Measurements from ENCODE around the gene TTI1. TPM values are rescaled to one million over a fixed set of nuclear protein-coding genes. Genes with fewer than 3 reads are reported as not detected.

Gene TTI1
- polyA plus RNA-seq, 1 donor from 2014 or later = 20.0 TPM

DNA sequence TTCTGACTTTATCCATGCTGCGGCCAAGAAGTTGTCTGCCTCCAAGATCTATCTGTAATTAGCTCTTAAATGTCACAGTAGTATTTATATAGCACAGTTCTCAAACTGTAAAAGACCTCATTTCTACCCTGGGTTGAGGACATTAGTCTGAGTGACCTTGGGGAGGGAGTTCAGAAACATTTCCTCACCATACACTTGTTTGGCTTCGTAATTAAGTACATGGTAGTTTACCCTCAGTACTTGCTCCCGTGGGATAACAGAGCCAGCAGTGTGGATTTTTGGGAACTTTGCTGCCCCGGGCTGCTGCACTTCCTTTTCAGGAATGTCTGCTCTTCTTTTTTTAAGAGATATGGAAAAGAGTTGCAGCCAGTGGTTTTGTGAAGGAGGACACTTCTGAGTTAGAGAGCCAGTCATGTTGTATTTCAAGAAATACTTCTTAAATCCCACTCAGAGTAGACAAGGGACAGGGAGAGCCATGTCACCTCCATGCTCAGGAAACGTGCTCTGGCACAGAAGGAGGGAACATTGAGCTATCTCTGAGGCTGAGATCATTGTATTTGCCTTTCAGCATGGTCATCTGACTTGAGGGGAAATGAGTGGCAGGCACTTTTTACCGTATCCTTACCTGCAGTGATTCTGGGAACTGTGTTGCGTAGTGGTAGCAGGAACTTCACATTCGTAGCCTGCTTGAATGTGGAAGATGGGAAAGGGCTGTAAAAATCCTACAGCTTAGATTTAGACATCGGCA lies 33.9 kb upstream of the TTI1 start:
- Histone ChIP-seq H3K4me3 (ENCODE audit: low read length) (no peak overlapping the region), H3K79me2 (replicated peaks; ENCODE audit: insufficient read depth, low read length) (no peaks in the 10 kb centered on the region), H3K4me2 (ENCODE audit: low read length) (no peak overlapping the region), H3K27me3 (ENCODE audit: insufficient read depth, low read depth, low read length) (no peaks in the 10 kb centered on the region), H3K36me3 (ENCODE audit: insufficient read depth, low read length) (peaks cover 25% of the 10 kb centered on the region), H3K27ac (ENCODE audit: low read length) (no peak overlapping the region), H2AFZ (ENCODE audit: low read depth, low read length) (no peak overlapping the region), H4K20me1 (ENCODE audit: insufficient read depth) (no peaks in the 10 kb centered on the region), H3K9ac (ENCODE audit: low read length) (no peak overlapping the region), H3K9me2 (ENCODE audit: insufficient read depth, low read length) (no peaks in the 10 kb centered on the region), H3F3A (ENCODE audit: insufficient read depth, low read length, poor library complexity, severe bottlenecking) (no peaks in the 10 kb centered on the region), H3K9me3 (ENCODE audit: low read length) (no peaks in the 10 kb centered on the region)
- TF ChIP-seq TAF1 (IDR thresholded peaks at IDR 0.05; ENCODE audit: low read depth) (no peak), EP300 (conservative IDR thresholded peaks at IDR 0.05; ENCODE audit: poor library complexity, severe bottlenecking) (no peak), POLR2AphosphoS5 (IDR thresholded peaks at IDR 0.05) (no peak), MXI1 (conservative IDR thresholded peaks at IDR 0.05; ENCODE audit: poor library complexity, severe bottlenecking) (no peak), SMC3 (conservative IDR thresholded peaks at IDR 0.05; ENCODE audit: poor library complexity) (no peak), RAD21 (conservative IDR thresholded peaks at IDR 0.05) (no peak), EZH2 (IDR thresholded peaks at IDR 0.05; ENCODE audit: borderline replicate concordance, insufficient read depth, low read length, poor library complexity, severe bottlenecking) (no peak)
- TF ChIP-seq, protein P1, sequence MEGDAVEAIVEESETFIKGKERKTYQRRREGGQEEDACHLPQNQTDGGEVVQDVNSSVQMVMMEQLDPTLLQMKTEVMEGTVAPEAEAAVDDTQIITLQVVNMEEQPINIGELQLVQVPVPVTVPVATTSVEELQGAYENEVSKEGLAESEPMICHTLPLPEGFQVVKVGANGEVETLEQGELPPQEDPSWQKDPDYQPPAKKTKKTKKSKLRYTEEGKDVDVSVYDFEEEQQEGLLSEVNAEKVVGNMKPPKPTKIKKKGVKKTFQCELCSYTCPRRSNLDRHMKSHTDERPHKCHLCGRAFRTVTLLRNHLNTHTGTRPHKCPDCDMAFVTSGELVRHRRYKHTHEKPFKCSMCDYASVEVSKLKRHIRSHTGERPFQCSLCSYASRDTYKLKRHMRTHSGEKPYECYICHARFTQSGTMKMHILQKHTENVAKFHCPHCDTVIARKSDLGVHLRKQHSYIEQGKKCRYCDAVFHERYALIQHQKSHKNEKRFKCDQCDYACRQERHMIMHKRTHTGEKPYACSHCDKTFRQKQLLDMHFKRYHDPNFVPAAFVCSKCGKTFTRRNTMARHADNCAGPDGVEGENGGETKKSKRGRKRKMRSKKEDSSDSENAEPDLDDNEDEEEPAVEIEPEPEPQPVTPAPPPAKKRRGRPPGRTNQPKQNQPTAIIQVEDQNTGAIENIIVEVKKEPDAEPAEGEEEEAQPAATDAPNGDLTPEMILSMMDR (IDR thresholded peaks at IDR 0.05; ENCODE audit: poor library complexity, severe bottlenecking) = no peak
- TF ChIP-seq, protein P2, sequence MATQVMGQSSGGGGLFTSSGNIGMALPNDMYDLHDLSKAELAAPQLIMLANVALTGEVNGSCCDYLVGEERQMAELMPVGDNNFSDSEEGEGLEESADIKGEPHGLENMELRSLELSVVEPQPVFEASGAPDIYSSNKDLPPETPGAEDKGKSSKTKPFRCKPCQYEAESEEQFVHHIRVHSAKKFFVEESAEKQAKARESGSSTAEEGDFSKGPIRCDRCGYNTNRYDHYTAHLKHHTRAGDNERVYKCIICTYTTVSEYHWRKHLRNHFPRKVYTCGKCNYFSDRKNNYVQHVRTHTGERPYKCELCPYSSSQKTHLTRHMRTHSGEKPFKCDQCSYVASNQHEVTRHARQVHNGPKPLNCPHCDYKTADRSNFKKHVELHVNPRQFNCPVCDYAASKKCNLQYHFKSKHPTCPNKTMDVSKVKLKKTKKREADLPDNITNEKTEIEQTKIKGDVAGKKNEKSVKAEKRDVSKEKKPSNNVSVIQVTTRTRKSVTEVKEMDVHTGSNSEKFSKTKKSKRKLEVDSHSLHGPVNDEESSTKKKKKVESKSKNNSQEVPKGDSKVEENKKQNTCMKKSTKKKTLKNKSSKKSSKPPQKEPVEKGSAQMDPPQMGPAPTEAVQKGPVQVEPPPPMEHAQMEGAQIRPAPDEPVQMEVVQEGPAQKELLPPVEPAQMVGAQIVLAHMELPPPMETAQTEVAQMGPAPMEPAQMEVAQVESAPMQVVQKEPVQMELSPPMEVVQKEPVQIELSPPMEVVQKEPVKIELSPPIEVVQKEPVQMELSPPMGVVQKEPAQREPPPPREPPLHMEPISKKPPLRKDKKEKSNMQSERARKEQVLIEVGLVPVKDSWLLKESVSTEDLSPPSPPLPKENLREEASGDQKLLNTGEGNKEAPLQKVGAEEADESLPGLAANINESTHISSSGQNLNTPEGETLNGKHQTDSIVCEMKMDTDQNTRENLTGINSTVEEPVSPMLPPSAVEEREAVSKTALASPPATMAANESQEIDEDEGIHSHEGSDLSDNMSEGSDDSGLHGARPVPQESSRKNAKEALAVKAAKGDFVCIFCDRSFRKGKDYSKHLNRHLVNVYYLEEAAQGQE (IDR thresholded peaks at IDR 0.05; ENCODE audit: borderline replicate concordance) = no peak

DNA sequence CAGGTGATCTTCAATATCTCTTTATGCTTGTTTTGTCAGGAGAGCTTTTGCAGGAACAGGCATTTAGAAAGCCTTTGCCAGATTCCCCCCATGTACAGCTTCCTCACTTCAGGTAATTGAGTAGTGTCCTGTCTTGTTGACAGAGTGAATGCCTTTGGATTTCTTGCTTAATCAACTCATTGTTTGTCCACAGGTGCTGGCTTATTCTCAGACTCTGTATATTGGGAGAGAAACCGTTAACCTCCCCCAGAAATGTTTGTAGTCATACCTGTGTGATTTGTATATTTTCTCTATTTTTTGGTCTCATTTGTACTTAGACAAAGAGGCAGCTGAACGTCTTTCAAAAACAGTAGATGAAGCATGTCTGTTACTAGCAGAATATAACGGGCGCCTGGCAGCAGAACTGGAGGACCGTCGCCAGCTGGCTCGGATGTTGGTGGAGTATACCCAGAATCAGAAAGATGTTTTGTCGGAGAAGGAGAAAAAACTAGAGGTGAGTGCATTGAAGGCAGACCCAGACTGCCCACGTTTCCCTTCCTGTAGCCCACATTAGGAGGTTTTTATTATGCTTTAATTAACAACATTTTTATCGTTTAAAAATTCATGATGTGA lies 32.6 kb upstream of the TTI1 start:
- no peak for TF ChIP-seq TAF1 (IDR thresholded peaks at IDR 0.05; ENCODE audit: low read depth)
- no peak for TF ChIP-seq EZH2 (IDR thresholded peaks at IDR 0.05; ENCODE audit: borderline replicate concordance, insufficient read depth, low read length, poor library complexity, severe bottlenecking)
- no peak for TF ChIP-seq RAD21 (conservative IDR thresholded peaks at IDR 0.05)
- no peak for TF ChIP-seq MXI1 (conservative IDR thresholded peaks at IDR 0.05; ENCODE audit: poor library complexity, severe bottlenecking)
- TF ChIP-seq, protein P1 (IDR thresholded peaks at IDR 0.05; ENCODE audit: poor library complexity, severe bottlenecking) = no peak
- no peak for TF ChIP-seq POLR2AphosphoS5 (IDR thresholded peaks at IDR 0.05)
- no peak for TF ChIP-seq EP300 (conservative IDR thresholded peaks at IDR 0.05; ENCODE audit: poor library complexity, severe bottlenecking)
- no peak for TF ChIP-seq SMC3 (conservative IDR thresholded peaks at IDR 0.05; ENCODE audit: poor library complexity)
- TF ChIP-seq, protein P2 (IDR thresholded peaks at IDR 0.05; ENCODE audit: borderline replicate concordance) = no peak
- H3K9me2 ChIP-seq (ENCODE audit: insufficient read depth, low read length) = no peaks in the 10 kb centered on the region
- no peaks in the 10 kb centered on the region for H3K9me3 ChIP-seq (ENCODE audit: low read length)
- no peak overlapping the region for H2AFZ ChIP-seq (ENCODE audit: low read depth, low read length)
- no peak overlapping the region for H3K4me3 ChIP-seq (ENCODE audit: low read length)
- H3F3A ChIP-seq (ENCODE audit: insufficient read depth, low read length, poor library complexity, severe bottlenecking) = no peaks in the 10 kb centered on the region
- H4K20me1 ChIP-seq (ENCODE audit: insufficient read depth) = no peaks in the 10 kb centered on the region
- no peak overlapping the region for H3K27ac ChIP-seq (ENCODE audit: low read length)
- H3K79me2 ChIP-seq (replicated peaks; ENCODE audit: insufficient read depth, low read length) = no peaks in the 10 kb centered on the region
- no peak overlapping the region for H3K9ac ChIP-seq (ENCODE audit: low read length)
- H3K36me3 ChIP-seq (ENCODE audit: insufficient read depth, low read length) = peaks cover 18% of the 10 kb centered on the region
- H3K4me2 ChIP-seq (ENCODE audit: low read length) = no peak overlapping the region
- no peaks in the 10 kb centered on the region for H3K27me3 ChIP-seq (ENCODE audit: insufficient read depth, low read depth, low read length)

All from neural cell (in vitro differentiated cells).